COLO668 (cell line): ENCODE measurements around the gene NSMCE3.

Experiments
- DNase-seq: peaks from one replicate; lab custom pipeline; 2025; ENCODE audit not compliant: unreplicated experiment; lab: John Stamatoyannopoulos, UW

Gene NSMCE3

DNA sequence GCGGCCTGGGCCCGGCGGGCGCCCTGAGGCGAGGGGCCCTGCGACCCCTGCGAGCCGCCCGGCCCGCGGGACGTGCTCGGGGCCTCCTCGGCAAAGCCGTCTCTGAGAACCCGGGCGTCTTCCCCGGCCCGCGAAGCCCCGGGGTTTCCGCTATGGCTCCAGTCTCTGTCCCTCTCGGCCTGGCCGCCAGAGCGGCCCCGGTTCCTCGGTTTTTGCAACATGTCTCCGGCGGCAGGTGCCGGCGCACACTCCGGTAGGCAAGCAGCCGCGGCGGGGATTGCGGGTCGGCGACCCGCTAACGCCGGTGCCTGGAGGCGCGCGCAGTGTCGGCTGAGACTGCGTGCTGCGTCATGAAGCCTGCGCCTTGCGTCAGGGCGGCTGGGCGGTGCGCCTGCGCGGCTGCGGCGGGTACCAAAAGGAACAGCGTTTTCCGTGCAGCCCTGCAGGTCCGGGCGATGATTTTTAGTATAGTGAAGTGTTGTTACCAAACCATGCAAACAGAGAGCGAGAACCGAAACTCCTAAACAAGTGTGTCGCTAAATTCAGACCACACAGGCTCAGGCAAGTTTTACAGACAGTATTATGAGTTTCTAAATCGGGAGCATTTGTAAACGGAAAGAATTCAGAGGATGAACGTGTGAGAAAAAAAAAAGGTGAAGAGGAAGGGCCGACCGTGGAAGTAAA lies at the start of gene NSMCE3:
NSMCE3 (minus strand) TSS at position 338 of the 684 bp plus-strand sequence; CDS start at position 221, 117 bp downstream.
- DNase-seq: peak; percentile 90

DNA sequence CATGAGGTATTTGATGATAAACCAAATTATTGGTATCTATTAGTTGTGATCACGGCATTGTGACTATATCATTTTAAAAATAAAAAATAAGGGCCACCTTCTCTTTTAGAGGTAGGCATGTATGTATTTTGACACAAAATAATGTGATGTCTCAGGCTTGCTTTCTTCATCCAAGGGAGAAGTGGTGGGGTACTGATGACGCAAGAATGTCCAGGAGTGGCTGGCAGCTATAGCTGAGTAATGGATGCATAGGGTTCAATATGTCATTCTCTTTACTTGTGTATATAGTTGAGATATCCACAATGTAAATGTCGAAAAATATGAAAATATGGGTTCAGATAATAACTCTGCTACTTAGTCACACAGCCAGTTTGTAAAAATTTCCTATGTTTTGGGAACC lies 46.8 kb upstream of the NSMCE3 start:
- no peak for DNase-seq

- no peak for DNase-seq
These were observed 42.8 kb upstream of the NSMCE3 start for GRCh38 chr15:29312387-29312786.

DNA sequence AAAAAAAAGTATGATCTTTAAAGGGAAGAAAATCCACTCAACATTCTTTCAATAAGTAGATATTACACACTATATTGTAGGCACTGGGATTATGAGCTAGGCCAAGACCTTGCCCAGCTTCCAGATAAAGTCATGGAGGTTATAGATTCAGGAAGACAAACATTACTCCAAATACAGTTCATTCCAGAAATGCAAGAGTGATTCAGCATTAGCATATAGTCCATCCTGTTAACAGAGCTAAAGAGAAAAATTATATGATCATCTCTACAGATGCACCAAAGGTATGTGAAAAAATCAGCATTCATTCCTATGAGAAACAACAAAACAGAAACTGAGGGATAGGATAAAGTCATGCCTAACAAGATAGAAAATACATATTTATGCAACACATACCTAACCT lies 42.1 kb upstream of the NSMCE3 start:
- no peak for DNase-seq

GRCh38 chr15:29309139-29309538 lies 39.5 kb upstream of the NSMCE3 start:
- no peak for DNase-seq

GRCh38 chr15:29308299-29308698 lies 38.7 kb upstream of the NSMCE3 start:
- DNase-seq: no peak

DNA sequence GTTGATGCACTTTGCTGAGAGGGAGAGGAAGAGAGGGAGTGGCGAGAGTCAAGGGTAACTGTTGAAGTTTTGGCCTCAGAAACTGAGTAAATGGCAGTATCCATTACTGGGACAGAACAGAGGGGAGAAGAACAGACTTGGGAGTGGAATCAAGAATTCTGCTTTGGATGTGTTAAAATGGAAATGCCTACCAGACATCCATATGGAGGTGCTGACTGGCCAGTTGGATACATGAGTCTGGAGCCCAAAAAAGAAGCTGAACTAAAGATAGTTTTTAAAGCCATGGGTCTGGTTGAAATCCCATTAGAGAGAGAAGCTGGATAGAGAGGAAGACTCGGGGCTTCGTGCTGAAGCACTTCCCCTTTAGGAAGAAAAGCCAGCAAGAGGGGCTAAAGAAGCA lies 35.9 kb upstream of the NSMCE3 start:
- no peak for DNase-seq

DNA sequence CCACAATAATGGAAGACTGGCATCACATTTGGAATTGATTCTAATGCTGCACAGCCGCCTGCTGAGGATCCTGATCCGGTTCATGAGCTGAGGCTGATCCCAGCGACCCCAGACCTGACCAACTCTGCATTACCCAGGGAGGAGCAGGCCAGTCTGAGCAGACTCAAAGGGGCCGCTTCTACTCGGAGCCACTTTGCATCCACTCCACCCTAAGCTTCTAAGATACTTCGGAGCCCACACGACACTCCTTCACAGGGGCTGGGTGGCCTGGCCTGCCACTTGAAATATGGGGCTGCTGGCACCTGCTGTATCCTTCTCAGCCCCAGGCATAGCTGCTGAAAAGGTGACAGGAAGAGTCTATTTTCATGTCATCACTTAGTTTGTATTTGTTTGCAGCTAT lies 33.2 kb upstream of the NSMCE3 start:
- no peak for DNase-seq

GRCh38 chr15:29299784-29300183 lies 30.2 kb upstream of the NSMCE3 start:
- no peak for DNase-seq

DNA sequence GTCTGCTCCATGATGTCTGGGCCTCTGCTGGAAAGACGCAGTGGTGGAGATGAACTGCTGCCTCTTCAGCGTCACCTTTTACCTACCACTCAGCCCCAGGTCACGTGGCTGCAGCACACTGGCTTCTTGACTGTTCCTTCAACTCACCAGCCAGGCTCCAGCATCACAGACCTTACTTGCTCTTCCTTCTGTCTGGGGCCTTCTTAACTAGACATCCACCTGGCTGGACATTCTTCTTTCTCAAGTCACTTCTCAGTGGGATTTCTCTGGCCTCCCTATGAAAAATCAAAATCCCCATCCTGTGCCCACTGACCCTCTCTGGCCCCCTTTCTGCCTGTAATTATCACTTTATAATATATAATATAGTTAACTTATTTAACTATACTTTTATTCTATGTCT lies 29.7 kb upstream of the NSMCE3 start:
- DNase-seq: no peak

DNA sequence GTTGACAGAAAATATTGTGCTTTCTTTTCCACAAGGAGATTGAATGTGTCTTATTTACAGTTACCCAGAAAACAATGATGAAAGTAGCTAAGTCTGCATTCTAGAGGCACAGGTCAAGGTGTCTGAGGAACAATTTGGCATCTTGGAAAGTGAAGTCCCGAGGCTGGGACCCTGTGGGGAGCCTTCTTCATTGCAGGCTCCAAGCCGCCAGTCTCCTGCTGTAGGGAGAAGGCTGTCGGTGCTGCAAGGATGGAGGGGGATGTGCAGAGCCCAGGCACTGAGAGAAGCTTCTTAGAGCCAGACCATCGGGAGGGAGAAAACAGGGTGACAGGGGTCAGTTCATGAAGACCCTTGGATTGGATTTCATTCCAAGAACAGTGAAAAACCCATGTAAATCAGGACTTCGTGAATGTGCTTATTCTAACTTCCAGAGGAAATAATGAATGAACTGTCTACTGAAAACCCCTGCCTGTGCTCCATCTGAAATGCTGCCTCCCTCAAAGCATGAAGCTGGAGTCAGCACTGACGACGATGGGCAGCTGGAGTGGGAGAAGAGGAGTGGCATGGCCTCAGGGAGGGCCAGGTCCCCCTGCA lies 25.2 kb upstream of the NSMCE3 start:
- DNase-seq: no peak

GRCh38 chr15:29291067-29291845 lies 21.6 kb upstream of the NSMCE3 start:
- DNase-seq: no peak

GRCh38 chr15:29289173-29289572 lies 19.6 kb upstream of the NSMCE3 start:
- DNase-seq: no peak

- DNase-seq: no peak
These were observed 15.8 kb upstream of the NSMCE3 start for GRCh38 chr15:29285386-29285785.

DNA sequence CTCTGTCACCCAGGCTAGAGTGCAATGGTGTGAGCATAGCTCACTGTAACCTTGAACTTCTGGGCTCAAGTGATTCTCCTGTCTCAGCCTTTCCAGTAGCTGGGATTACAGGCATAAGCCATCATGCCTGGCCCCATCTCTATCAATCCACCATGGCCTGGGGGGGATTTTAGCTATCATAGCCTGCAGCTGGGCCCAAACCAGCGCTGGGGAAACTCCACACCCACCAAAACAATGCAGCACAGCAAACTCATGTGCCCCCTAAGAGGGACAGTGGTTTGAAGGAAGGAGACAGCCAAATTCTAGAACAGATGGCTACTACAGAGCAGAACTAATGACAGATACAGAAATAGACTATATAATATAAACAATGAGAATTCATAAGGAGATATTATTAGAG lies 13.8 kb upstream of the NSMCE3 start:
- no peak for DNase-seq

DNA sequence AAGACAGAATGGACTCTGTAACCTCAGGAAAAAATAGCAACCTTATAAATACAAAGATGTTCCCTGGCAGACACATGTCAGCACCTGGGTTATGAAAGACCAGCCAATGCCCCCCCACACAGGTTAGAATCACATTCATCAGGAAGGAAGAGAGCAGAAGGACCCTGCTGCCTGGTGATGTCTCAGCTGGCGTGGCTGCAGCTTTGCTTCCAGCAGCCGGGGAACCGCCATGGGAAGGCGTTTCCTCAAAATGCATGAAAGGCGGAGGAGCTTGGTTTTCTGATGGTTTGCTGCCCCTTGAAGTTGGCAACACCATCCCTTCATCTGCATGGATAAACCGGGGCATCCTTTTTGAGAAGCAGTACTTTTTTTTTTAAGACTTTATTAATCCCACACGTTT lies 10.9 kb upstream of the NSMCE3 start:
- no peak for DNase-seq

GRCh38 chr15:29278436-29279105 lies 8.9 kb upstream of the NSMCE3 start:
- DNase-seq: no peak

- DNase-seq: no peak
These were observed 6.7 kb upstream of the NSMCE3 start for GRCh38 chr15:29276366-29276765.

GRCh38 chr15:29275855-29276254 lies 6.2 kb upstream of the NSMCE3 start:
- no peak for DNase-seq

DNA sequence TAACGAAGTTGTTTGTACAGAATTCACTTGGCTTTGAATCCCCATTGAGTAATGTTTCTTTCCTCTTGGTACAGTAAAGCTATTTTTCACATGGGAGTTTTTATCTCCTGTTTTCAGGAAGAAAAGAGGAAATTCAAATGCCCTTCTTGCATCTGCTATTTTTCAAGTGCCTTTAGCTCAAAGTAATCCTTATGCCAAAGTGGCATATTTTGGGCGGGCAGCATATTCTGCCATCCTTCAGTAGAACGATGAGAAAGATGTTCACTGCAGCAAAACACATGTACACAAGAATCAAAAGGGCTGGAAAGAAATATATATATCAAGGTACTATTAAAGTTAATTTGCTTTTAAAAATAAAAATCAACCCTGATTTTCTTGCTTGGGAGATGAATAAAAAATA lies 5.3 kb upstream of the NSMCE3 start:
- no peak for DNase-seq

DNA sequence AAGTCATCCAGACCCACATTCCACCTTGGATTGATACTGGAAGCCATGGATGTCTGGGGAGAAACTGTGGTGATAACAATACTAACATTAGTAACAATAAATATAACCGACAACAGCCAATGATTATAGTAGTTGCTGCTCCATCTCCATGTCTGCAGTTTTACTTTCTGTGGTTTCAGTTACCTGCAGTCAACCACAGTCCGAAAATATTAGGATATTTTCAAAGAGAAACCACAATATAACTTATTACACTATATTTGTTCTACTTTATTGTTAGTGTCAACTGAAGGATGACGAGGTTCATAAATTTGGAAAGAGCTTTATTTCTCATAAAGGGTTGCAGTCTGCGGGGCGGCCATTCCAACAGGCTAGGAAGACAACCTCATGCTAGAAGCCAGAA lies 2.6 kb upstream of the NSMCE3 start:
- no peak for DNase-seq

GRCh38 chr15:29270976-29271375 lies 1.4 kb upstream of the NSMCE3 start:
- DNase-seq: no peak
